Measurements from ENCODE around the gene NFAM1.

Gene NFAM1

DNA sequence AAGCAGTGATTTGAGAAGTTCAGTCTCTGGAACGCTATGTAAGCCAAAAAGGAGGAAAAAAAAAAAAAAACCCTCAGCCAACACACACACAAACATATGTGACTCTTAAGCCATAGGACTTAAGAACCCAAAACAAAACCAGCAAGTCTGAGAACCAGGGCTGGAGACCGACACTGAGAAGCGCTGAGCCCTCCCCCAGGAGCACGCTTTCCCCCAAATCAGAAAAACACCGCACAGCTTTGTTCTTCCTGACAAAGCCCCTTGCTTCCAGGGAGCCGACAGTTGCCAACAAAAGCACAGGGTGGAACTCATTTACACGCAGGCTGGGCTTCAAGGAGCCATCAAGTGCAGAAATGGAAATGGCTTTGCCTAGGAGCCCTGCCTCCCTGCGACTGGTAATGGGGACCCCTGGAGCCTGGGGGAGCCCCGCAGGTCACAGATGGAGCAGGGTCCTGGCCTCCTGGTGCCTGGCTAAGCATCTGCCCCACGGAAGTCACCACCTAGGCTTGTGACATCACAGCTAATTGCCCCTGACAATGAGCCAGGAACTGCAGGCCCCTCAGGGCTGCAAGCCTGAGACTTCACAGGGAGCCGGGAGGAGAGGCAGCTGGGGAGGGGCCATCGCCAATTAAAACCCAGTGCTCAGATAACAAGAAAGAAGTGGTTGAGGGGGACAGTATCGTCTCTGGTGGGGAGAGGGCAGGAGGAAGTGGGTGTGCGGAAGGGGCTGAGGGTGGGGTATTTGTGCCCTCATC, 66.9 kb downstream of the NFAM1 start (continued):
- TF ChIP-seq ZNF24 (tag by site-specific recombination; IDR thresholded peaks at IDR 0.05) (peak; percentile 59; the same call in 1 of the 2 replicates), ZNF692 (tag by site-specific recombination; IDR thresholded peaks at IDR 0.05) (no peak), TRIM28 (IDR thresholded peaks at IDR 0.05; ENCODE audit: borderline replicate concordance, low read length) (no peak), ZSCAN30 (tag by site-specific recombination; IDR thresholded peaks at IDR 0.05) (peak; percentile 45; the same call in 1 of the 2 replicates), ZNF274 (IDR thresholded peaks at IDR 0.05; ENCODE audit: low read length) (no peak), ZNF274 (tag by site-specific recombination; IDR thresholded peaks at IDR 0.05; ENCODE audit: borderline replicate concordance) (no peak), ZNF37A (tag by site-specific recombination; IDR thresholded peaks at IDR 0.05) (no peak), ELK4 (IDR thresholded peaks at IDR 0.05; ENCODE audit: borderline replicate concordance, low read depth, low read length) (no peak), BCL11B (tag by site-specific recombination; IDR thresholded peaks at IDR 0.05; ENCODE audit: low read depth) (peak; percentile 23; the same call in 1 of the 2 replicates), ZNF529 (tag by site-specific recombination; IDR thresholded peaks at IDR 0.05; ENCODE audit: insufficient replicate concordance) (no peak), ZBTB49 (tag by site-specific recombination; IDR thresholded peaks at IDR 0.05; ENCODE audit: low read depth) (no peak), ZNF623 (tag by site-specific recombination; IDR thresholded peaks at IDR 0.05) (no peak), ZNF747 (tag by site-specific recombination; IDR thresholded peaks at IDR 0.05) (no peak), SETDB1 (IDR thresholded peaks at IDR 0.05; ENCODE audit: insufficient read length, low read length) (no peak), ZEB2 (tag by site-specific recombination; IDR thresholded peaks at IDR 0.05) (peak; percentile 47; the same call in 1 of the 2 replicates), IKZF3 (tag by site-specific recombination; IDR thresholded peaks at IDR 0.05) (peak; percentile 79), ZNF544 (tag by site-specific recombination; IDR thresholded peaks at IDR 0.05) (no peak), ZBTB21 (tag by site-specific recombination; IDR thresholded peaks at IDR 0.05) (peak; percentile 97), ZNF449 (tag by site-specific recombination; IDR thresholded peaks at IDR 0.05) (peak; percentile 91), SP3 (tag by site-specific recombination; IDR thresholded peaks at IDR 0.05) (no peak), ZIC2 (tag by site-specific recombination; IDR thresholded peaks at IDR 0.05) (peak; percentile 99), ZBTB26 (tag by site-specific recombination; optimal IDR thresholded peaks at IDR 0.05) (peak; percentile 14), FEZF1 (tag by site-specific recombination; IDR thresholded peaks at IDR 0.05) (0 out of 2 replicates have a peak, but pooled peaks have one; percentile 19)
- TF ChIP-seq, protein P1, sequence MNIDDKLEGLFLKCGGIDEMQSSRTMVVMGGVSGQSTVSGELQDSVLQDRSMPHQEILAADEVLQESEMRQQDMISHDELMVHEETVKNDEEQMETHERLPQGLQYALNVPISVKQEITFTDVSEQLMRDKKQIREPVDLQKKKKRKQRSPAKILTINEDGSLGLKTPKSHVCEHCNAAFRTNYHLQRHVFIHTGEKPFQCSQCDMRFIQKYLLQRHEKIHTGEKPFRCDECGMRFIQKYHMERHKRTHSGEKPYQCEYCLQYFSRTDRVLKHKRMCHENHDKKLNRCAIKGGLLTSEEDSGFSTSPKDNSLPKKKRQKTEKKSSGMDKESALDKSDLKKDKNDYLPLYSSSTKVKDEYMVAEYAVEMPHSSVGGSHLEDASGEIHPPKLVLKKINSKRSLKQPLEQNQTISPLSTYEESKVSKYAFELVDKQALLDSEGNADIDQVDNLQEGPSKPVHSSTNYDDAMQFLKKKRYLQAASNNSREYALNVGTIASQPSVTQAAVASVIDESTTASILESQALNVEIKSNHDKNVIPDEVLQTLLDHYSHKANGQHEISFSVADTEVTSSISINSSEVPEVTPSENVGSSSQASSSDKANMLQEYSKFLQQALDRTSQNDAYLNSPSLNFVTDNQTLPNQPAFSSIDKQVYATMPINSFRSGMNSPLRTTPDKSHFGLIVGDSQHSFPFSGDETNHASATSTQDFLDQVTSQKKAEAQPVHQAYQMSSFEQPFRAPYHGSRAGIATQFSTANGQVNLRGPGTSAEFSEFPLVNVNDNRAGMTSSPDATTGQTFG (tag by site-specific recombination; IDR thresholded peaks at IDR 0.05; ENCODE audit: borderline replicate concordance) = no peak
- TF ChIP-seq, protein P2, sequence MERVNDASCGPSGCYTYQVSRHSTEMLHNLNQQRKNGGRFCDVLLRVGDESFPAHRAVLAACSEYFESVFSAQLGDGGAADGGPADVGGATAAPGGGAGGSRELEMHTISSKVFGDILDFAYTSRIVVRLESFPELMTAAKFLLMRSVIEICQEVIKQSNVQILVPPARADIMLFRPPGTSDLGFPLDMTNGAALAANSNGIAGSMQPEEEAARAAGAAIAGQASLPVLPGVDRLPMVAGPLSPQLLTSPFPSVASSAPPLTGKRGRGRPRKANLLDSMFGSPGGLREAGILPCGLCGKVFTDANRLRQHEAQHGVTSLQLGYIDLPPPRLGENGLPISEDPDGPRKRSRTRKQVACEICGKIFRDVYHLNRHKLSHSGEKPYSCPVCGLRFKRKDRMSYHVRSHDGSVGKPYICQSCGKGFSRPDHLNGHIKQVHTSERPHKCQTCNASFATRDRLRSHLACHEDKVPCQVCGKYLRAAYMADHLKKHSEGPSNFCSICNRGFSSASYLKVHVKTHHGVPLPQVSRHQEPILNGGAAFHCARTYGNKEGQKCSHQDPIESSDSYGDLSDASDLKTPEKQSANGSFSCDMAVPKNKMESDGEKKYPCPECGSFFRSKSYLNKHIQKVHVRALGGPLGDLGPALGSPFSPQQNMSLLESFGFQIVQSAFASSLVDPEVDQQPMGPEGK (tag by site-specific recombination; IDR thresholded peaks at IDR 0.05) = peak; percentile 84

All from HEK293 (cell line).